ENCODE measurements around the gene SH2D6.

- TF ChIP-seq BHLHE40 (IDR thresholded peaks at IDR 0.05; ENCODE audit: low read depth, low read length) (no peak), MAX (IDR thresholded peaks at IDR 0.05) (no peak), CTCF (IDR thresholded peaks at IDR 0.05) (no peak), REST (IDR thresholded peaks at IDR 0.05) (no peak), JUNB (IDR thresholded peaks at IDR 0.05) (no peak), POLR2A (IDR thresholded peaks at IDR 0.05; ENCODE audit: low read length) (no peak), RCOR1 (IDR thresholded peaks at IDR 0.05; ENCODE audit: low read depth, low read length) (no peak), CHD2 (IDR thresholded peaks at IDR 0.05; ENCODE audit: low read length, partially characterized antibody) (no peak), MAFK (IDR thresholded peaks at IDR 0.05; ENCODE audit: partially characterized antibody) (no peak), EP300 (IDR thresholded peaks at IDR 0.05) (no peak), ELK1 (IDR thresholded peaks at IDR 0.05; ENCODE audit: low read depth, low read length) (no peak)
These were observed 38.5 kb upstream of the SH2D6 start for GRCh38 chr2:85380048-85380447.
